WTC11 (cell line): ENCODE data around the gene CCDC137. TPM values are rescaled to one million over a fixed set of nuclear protein-coding genes. Genes with fewer than 3 reads are reported as not detected.

Experiments used
- ATAC-seq: fragments of 200-7000 bp; cut with Tn5 transposase; 2 replicates; pipeline ENCODE4 v1.10.0; 2021; ENCODE audit warnings: mild to moderate bottlenecking, moderate library complexity
- CTCF ChIA-PET: fragments of 300-600 bp; sonication (Branson Sonifier 250); formaldehyde crosslinking; loops from one replicate; lab custom pipeline; 2021; ENCODE audit warnings: antibody characterized with exemption; lab: Charles Lee
- POLR2A ChIA-PET: fragments of 350-600 bp; sonication (Branson Sonifier 250); formaldehyde crosslinking; loops from one replicate; lab custom pipeline; 2021; ENCODE audit warnings: antibody characterized with exemption; lab: Charles Lee
- DNase-seq: peaks from one replicate; pipeline ENCODE4 v3.0.0; 2021; ENCODE audit warnings: low spot score
- H3K27ac Mint-ChIP-seq: 2 replicates; pipeline ENCODE4 v1.8.0; 2021; ENCODE audit warnings: mixed read lengths
- H3K27me3 Mint-ChIP-seq: 2 replicates; pipeline ENCODE4 v1.8.0; 2021; ENCODE audit warnings: low read depth, mild to moderate bottlenecking, moderate library complexity, mixed read lengths
- H3K36me3 Mint-ChIP-seq: 2 replicates; pipeline ENCODE4 v1.8.0; 2021; ENCODE audit warnings: mixed read lengths
- H3K4me1 Mint-ChIP-seq: 2 replicates; pipeline ENCODE4 v1.8.0; 2022; ENCODE audit warnings: mixed read lengths
- H3K4me3 Mint-ChIP-seq: 2 replicates; pipeline ENCODE4 v1.8.0; 2021; ENCODE audit warnings: mild to moderate bottlenecking, moderate library complexity, mixed read lengths
- H3K9me3 Mint-ChIP-seq: 2 replicates; pipeline ENCODE4 v1.8.0; 2021; ENCODE audit warnings: mixed read lengths
- FOXJ3 ChIP-seq: sonication (generic); formaldehyde crosslinking; IDR thresholded peaks from 2 replicates; pipeline ENCODE4 v1.9.0; 2021; ENCODE audit warnings: missing genetic modification reagents, mild to moderate bottlenecking, borderline replicate concordance
- GRHL2 ChIP-seq: fragments of 250-450 bp; sonication (Bioruptor Pico); IDR thresholded peaks from 2 replicates; pipeline ENCODE4 v1.8.0; 2022; ENCODE audit warnings: mild to moderate bottlenecking, moderate library complexity; ENCODE audit not compliant: insufficient replicate concordance, severe bottlenecking
- JAZF1 ChIP-seq: fragments of 250-450 bp; sonication (Bioruptor Pico); IDR thresholded peaks from 2 replicates; pipeline ENCODE4 v1.9.0; 2021; ENCODE audit warnings: moderate library complexity, mild to moderate bottlenecking, inconsistent platforms
- PRRX2 ChIP-seq: fragments of 250-450 bp; sonication (Bioruptor Pico); IDR thresholded peaks from 2 replicates; pipeline ENCODE4 v1.8.0; 2021; ENCODE audit warnings: mild to moderate bottlenecking
- SMAD4 ChIP-seq: sonication (generic); formaldehyde crosslinking; IDR thresholded peaks from 2 replicates; pipeline ENCODE4 v1.8.0; 2022; ENCODE audit warnings: mild to moderate bottlenecking, missing genetic modification reagents
- total RNA-seq: library from RNA; stranded (reverse); gene quantifications from 3 replicates; pipeline ENCODE4 v1.2.3, GENCODE V29; 2021
- TF ChIP-seq, protein P1 (sequence below): fragments of 250-450 bp; sonication (Bioruptor Pico); IDR thresholded peaks from 2 replicates; pipeline ENCODE4 v1.9.0; 2021; ENCODE audit warnings: mild to moderate bottlenecking, borderline replicate concordance
- TF ChIP-seq, protein P2 (sequence below): sonication (generic); formaldehyde crosslinking; IDR thresholded peaks from 2 replicates; pipeline ENCODE4 v1.8.1; 2023; ENCODE audit warnings: mild to moderate bottlenecking, missing genetic modification reagents, moderate library complexity
- TF ChIP-seq, protein P3 (sequence below): sonication (generic); formaldehyde crosslinking; IDR thresholded peaks from 2 replicates; pipeline ENCODE4 v1.8.1; 2023; ENCODE audit warnings: mild to moderate bottlenecking, missing genetic modification reagents
- TF ChIP-seq, protein P4 (sequence below): sonication (generic); formaldehyde crosslinking; IDR thresholded peaks from 2 replicates; pipeline ENCODE4 v1.8.1; 2023; ENCODE audit warnings: mild to moderate bottlenecking, missing genetic modification reagents, borderline replicate concordance
- TF ChIP-seq, protein P5 (sequence below): sonication (generic); formaldehyde crosslinking; IDR thresholded peaks from 2 replicates; pipeline ENCODE4 v1.8.1; 2022; ENCODE audit warnings: mild to moderate bottlenecking, moderate library complexity, missing genetic modification reagents
- TF ChIP-seq, protein P6 (sequence below): fragments of 250-450 bp; sonication (Bioruptor Pico); conservative IDR thresholded peaks from 2 replicates; pipeline ENCODE4 v1.9.0; 2021; ENCODE audit warnings: mild to moderate bottlenecking
- TF ChIP-seq, protein P7 (sequence below): sonication (generic); formaldehyde crosslinking; IDR thresholded peaks from 2 replicates; pipeline ENCODE4 v1.8.1; 2023; ENCODE audit warnings: mild to moderate bottlenecking, missing genetic modification reagents, moderate library complexity

CCDC137 gene
- total RNA-seq, 1 experiment from 2014 or later: 36.8 TPM

DNA sequence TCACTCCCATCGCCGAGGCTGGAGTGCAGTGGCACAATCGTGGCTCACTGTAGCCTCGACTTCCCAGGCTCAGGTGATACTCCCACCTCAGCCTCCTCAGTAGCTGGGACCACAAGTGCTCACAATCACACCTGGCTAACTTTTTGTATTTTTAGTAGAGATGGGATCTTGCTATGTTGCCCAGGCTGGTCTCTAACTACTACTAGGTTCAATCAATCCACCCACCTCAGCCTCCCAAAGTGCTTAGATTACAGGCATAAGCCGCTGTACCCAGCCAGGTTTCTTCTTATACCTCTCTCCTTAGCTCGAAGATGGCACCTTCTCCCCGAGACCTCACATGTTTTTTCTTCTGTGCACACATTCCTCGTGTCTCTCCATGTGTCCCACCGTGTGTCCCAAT is 26.5 kb upstream of the CCDC137 start:
- Mint-ChIP-seq H3K36me3 (no peaks in the 10 kb centered on the region), H3K4me1 (peaks cover 10% of the 10 kb centered on the region), H3K27me3 (no peaks in the 10 kb centered on the region), H3K27ac (no peak overlapping the region), H3K4me3 (no peak overlapping the region), H3K9me3 (no peaks in the 10 kb centered on the region)
- ATAC-seq: no peak
- no peak for DNase-seq
- ChIA-PET CTCF (interaction anchor here (0.6 kb wide), 1 partner anchor 34 kb away, joined by 3 read pairs; no protein-coding TSS in a partner anchor), POLR2A (no interaction called here)
- TF ChIP-seq, protein P1, sequence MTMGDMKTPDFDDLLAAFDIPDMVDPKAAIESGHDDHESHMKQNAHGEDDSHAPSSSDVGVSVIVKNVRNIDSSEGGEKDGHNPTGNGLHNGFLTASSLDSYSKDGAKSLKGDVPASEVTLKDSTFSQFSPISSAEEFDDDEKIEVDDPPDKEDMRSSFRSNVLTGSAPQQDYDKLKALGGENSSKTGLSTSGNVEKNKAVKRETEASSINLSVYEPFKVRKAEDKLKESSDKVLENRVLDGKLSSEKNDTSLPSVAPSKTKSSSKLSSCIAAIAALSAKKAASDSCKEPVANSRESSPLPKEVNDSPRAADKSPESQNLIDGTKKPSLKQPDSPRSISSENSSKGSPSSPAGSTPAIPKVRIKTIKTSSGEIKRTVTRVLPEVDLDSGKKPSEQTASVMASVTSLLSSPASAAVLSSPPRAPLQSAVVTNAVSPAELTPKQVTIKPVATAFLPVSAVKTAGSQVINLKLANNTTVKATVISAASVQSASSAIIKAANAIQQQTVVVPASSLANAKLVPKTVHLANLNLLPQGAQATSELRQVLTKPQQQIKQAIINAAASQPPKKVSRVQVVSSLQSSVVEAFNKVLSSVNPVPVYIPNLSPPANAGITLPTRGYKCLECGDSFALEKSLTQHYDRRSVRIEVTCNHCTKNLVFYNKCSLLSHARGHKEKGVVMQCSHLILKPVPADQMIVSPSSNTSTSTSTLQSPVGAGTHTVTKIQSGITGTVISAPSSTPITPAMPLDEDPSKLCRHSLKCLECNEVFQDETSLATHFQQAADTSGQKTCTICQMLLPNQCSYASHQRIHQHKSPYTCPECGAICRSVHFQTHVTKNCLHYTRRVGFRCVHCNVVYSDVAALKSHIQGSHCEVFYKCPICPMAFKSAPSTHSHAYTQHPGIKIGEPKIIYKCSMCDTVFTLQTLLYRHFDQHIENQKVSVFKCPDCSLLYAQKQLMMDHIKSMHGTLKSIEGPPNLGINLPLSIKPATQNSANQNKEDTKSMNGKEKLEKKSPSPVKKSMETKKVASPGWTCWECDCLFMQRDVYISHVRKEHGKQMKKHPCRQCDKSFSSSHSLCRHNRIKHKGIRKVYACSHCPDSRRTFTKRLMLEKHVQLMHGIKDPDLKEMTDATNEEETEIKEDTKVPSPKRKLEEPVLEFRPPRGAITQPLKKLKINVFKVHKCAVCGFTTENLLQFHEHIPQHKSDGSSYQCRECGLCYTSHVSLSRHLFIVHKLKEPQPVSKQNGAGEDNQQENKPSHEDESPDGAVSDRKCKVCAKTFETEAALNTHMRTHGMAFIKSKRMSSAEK: no peak
- TF ChIP-seq, protein P2, sequence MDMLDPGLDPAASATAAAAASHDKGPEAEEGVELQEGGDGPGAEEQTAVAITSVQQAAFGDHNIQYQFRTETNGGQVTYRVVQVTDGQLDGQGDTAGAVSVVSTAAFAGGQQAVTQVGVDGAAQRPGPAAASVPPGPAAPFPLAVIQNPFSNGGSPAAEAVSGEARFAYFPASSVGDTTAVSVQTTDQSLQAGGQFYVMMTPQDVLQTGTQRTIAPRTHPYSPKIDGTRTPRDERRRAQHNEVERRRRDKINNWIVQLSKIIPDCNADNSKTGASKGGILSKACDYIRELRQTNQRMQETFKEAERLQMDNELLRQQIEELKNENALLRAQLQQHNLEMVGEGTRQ: no peak
- TF ChIP-seq, protein P3, sequence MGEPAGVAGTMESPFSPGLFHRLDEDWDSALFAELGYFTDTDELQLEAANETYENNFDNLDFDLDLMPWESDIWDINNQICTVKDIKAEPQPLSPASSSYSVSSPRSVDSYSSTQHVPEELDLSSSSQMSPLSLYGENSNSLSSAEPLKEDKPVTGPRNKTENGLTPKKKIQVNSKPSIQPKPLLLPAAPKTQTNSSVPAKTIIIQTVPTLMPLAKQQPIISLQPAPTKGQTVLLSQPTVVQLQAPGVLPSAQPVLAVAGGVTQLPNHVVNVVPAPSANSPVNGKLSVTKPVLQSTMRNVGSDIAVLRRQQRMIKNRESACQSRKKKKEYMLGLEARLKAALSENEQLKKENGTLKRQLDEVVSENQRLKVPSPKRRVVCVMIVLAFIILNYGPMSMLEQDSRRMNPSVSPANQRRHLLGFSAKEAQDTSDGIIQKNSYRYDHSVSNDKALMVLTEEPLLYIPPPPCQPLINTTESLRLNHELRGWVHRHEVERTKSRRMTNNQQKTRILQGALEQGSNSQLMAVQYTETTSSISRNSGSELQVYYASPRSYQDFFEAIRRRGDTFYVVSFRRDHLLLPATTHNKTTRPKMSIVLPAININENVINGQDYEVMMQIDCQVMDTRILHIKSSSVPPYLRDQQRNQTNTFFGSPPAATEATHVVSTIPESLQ (CRISPR knock-in tag): no peak
- no peak for TF ChIP-seq FOXJ3 (CRISPR knock-in tag)

DNA sequence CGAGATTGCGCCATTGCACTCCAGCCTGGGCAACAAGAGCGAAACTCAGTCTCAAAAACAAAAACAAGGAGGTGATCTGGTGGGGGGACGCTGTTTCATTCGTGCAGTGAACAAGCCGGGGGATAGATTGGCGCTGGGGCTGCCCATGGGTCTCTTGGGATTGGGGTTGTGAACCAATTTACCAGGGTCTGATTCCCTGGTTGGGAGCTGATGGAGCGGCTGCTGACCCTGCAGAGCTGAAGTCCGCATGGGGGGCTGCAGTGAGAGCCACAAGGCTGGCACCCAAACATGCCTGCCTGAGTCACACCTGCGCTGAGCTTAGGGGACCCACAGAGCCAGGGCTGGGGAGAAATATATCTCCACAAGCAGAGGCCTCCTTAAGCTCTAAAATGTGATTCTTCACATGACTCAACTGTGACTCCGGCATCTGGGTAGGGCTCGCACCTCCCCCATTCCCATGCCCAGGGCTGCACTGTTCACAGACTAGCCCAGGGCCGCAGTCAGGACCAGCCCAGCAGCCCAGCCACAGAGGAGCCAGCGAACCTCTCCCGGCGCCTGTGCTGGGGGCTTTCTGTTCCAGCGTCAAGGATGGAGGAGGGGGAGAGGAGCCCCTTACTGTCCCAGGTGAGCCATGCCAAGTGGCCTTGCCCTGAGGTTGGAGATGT is 24.6 kb upstream of the CCDC137 start:
- no peak for DNase-seq
- H3K27ac Mint-ChIP-seq: peak overlapping the region; percentile 18; the same call in 1 of the 2 replicates
- POLR2A ChIA-PET: no interaction called here
- H3K27me3 Mint-ChIP-seq: peaks cover 7% of the 10 kb centered on the region
- no peaks in the 10 kb centered on the region for H3K36me3 Mint-ChIP-seq
- ATAC-seq: peak; percentile 28; the same call in 1 of the 2 replicates
- CTCF ChIA-PET: no interaction called here
- H3K4me3 Mint-ChIP-seq: no peak overlapping the region
- H3K4me1 Mint-ChIP-seq: no peaks in the 10 kb centered on the region
- no peaks in the 10 kb centered on the region for H3K9me3 Mint-ChIP-seq
- TF ChIP-seq, protein P4, sequence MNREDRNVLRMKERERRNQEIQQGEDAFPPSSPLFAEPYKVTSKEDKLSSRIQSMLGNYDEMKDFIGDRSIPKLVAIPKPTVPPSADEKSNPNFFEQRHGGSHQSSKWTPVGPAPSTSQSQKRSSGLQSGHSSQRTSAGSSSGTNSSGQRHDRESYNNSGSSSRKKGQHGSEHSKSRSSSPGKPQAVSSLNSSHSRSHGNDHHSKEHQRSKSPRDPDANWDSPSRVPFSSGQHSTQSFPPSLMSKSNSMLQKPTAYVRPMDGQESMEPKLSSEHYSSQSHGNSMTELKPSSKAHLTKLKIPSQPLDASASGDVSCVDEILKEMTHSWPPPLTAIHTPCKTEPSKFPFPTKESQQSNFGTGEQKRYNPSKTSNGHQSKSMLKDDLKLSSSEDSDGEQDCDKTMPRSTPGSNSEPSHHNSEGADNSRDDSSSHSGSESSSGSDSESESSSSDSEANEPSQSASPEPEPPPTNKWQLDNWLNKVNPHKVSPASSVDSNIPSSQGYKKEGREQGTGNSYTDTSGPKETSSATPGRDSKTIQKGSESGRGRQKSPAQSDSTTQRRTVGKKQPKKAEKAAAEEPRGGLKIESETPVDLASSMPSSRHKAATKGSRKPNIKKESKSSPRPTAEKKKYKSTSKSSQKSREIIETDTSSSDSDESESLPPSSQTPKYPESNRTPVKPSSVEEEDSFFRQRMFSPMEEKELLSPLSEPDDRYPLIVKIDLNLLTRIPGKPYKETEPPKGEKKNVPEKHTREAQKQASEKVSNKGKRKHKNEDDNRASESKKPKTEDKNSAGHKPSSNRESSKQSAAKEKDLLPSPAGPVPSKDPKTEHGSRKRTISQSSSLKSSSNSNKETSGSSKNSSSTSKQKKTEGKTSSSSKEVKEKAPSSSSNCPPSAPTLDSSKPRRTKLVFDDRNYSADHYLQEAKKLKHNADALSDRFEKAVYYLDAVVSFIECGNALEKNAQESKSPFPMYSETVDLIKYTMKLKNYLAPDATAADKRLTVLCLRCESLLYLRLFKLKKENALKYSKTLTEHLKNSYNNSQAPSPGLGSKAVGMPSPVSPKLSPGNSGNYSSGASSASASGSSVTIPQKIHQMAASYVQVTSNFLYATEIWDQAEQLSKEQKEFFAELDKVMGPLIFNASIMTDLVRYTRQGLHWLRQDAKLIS (CRISPR knock-in tag): no peak
- TF ChIP-seq, protein P5, sequence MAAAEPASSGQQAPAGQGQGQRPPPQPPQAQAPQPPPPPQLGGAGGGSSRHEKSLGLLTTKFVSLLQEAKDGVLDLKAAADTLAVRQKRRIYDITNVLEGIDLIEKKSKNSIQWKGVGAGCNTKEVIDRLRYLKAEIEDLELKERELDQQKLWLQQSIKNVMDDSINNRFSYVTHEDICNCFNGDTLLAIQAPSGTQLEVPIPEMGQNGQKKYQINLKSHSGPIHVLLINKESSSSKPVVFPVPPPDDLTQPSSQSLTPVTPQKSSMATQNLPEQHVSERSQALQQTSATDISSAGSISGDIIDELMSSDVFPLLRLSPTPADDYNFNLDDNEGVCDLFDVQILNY (CRISPR knock-in tag): no peak
- no peak for TF ChIP-seq PRRX2 (CRISPR knock-in tag)
- TF ChIP-seq, protein P1: no peak
- TF ChIP-seq JAZF1 (CRISPR knock-in tag): no peak
- TF ChIP-seq, protein P6, sequence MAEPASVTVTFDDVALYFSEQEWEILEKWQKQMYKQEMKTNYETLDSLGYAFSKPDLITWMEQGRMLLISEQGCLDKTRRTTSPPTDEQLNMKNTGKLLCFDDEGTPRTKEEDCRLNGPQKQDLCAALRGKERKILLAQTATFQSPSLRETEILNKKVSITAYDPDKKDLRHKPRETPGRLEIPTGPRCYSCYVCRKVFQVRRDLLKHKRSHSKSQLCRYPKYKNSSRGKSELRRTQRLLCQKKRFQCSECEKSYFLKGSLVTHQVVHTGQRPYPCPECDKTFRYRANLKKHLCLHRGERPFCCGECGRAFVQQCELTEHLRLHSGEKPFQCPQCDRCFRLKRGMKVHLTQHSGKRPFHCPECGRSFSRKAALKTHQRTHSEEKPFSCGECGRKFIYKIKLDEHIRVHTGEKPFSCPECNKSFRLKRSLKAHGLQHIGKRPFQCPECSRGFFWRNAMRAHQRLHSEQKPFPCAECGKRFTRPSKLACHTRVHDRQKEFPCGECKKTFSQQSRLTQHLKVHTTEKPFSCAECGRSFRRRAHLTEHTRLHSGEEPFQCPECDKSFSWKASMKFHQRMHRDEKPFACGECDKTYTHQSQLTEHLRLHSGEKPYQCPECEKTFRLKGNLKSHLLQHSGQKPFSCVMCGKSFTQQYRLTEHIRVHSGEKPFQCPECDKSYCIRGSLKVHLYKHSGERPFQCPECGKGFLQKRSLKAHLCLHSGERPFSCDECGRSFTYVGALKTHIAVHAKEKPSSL (CRISPR knock-in tag): no peak
- TF ChIP-seq SMAD4 (CRISPR knock-in tag): no peak
- no peak for TF ChIP-seq GRHL2 (CRISPR knock-in tag)
- TF ChIP-seq, protein P7, sequence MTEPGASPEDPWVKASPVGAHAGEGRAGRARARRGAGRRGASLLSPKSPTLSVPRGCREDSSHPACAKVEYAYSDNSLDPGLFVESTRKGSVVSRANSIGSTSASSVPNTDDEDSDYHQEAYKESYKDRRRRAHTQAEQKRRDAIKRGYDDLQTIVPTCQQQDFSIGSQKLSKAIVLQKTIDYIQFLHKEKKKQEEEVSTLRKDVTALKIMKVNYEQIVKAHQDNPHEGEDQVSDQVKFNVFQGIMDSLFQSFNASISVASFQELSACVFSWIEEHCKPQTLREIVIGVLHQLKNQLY (CRISPR knock-in tag): no peak
